ENCODE measurements around the gene DTNBP1. TPM values are rescaled to one million over a fixed set of nuclear protein-coding genes. Genes with fewer than 3 reads are reported as not detected.

Gene DTNBP1
- total and polyA plus RNA-seq, 4 experiments from 2014 or later, result 24.1 to 34.8 (median 29.2) TPM

GRCh38 chr6:15678514-15678913, 15.7 kb upstream of the DTNBP1 start:
- intact Hi-C loops (cut with micrococcal nuclease), result no loop called here
- Mint-ChIP-seq H3K27me3 (peaks cover 3 to 12% of the 10 kb centered on the region in 2 donors), H3K9me3 (peaks cover 0 to 5% (median 1%) of the 10 kb centered on the region in 8 donors), H3K4me3 (no peak overlapping the region), H3K4me1 (no peaks in the 10 kb centered on the region), H3K36me3 (no peaks in the 10 kb centered on the region), H3K27ac (no peak overlapping the region)
- no peak for DNase-seq
- CTCF ChIA-PET (ENCODE audit: partially characterized antibody), result no interaction called here
- POLR2A ChIA-PET (ENCODE audit: partially characterized antibody), result no interaction called here
- Histone ChIP-seq H3K27me3 (ENCODE audit: insufficient read depth, low read length) (peaks cover 3% of the 10 kb centered on the region), H3K4me1 (ENCODE audit: insufficient read depth, low read length) (no peaks in the 10 kb centered on the region), H3K27ac (ENCODE audit: low read depth, low read length) (no peak overlapping the region), H3K9me3 (ENCODE audit: control insufficient read depth in 1 of 2, low read length in 2 of 2) (no peaks in the 10 kb centered on the region), H3K4me3 (ENCODE audit: low read length in 2 of 2) (no peak overlapping the region), H3K36me3 (ENCODE audit: insufficient read depth, low read length) (no peaks in the 10 kb centered on the region)

DNA sequence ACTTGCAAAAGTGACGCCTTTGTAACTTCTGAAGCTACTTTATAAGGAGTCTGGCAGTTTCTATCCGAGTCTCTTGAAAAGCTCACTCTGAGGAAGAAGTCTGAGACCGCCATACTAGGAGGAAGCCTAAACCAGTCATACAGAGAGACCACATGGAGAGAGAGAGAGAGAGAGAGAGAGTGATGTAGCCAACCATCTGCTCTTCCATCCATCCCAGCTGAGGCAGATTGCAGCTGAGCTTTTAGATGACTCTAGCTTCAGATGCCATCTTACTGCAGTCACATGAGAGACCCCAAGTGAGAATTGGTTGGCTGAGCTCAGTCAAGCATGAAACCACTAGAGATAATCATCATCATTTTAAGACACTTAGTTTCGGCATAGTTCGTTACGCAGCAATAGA, 15.0 kb upstream of the DTNBP1 start:
- H3K9me3 ChIP-seq (ENCODE audit: control insufficient read depth in 1 of 2, low read length in 2 of 2), result no peaks in the 10 kb centered on the region
- POLR2A ChIA-PET (ENCODE audit: partially characterized antibody), result no interaction called here
- no peak overlapping the region for H3K27ac ChIP-seq (ENCODE audit: low read depth, low read length)
- peaks cover 3% of the 10 kb centered on the region for H3K27me3 ChIP-seq (ENCODE audit: insufficient read depth, low read length)
- Mint-ChIP-seq H3K9me3 (peaks cover 0 to 2% (median 0%) of the 10 kb centered on the region in 8 donors), H3K36me3 (no peaks in the 10 kb centered on the region), H3K4me3 (no peak overlapping the region), H3K27me3 (peaks cover 3 to 6% of the 10 kb centered on the region in 2 donors), H3K27ac (peak overlapping the region in 1 of 7 donors; percentile 42), H3K4me1 (no peaks in the 10 kb centered on the region)
- no peak overlapping the region for H3K4me3 ChIP-seq (ENCODE audit: low read length in 2 of 2)
- H3K36me3 ChIP-seq (ENCODE audit: insufficient read depth, low read length), result no peaks in the 10 kb centered on the region
- no peak for DNase-seq
- no peaks in the 10 kb centered on the region for H3K4me1 ChIP-seq (ENCODE audit: insufficient read depth, low read length)
- intact Hi-C loops (cut with micrococcal nuclease), result no loop called here
- CTCF ChIA-PET (ENCODE audit: partially characterized antibody), result no interaction called here

GRCh38 chr6:15675536-15676220, 12.8 kb upstream of the DTNBP1 start:
- Mint-ChIP-seq H3K4me3 (no peak overlapping the region), H3K27ac (no peak overlapping the region), H3K27me3 (peaks cover 5 to 9% of the 10 kb centered on the region in 2 donors), H3K36me3 (no peaks in the 10 kb centered on the region), H3K4me1 (no peaks in the 10 kb centered on the region), H3K9me3 (peaks cover 0 to 2% (median 0%) of the 10 kb centered on the region in 8 donors)
- Histone ChIP-seq H3K36me3 (ENCODE audit: insufficient read depth, low read length) (no peaks in the 10 kb centered on the region), H3K9me3 (ENCODE audit: control insufficient read depth in 1 of 2, low read length in 2 of 2) (no peaks in the 10 kb centered on the region), H3K27me3 (ENCODE audit: insufficient read depth, low read length) (no peaks in the 10 kb centered on the region), H3K4me3 (ENCODE audit: low read length in 2 of 2) (no peak overlapping the region), H3K27ac (ENCODE audit: low read depth, low read length) (no peak overlapping the region), H3K4me1 (ENCODE audit: insufficient read depth, low read length) (no peaks in the 10 kb centered on the region)
- ChIA-PET POLR2A (ENCODE audit: partially characterized antibody) (no interaction called here), CTCF (ENCODE audit: partially characterized antibody) (no interaction called here)
- intact Hi-C loops (cut with micrococcal nuclease), result no loop called here
- DNase-seq, result no peak

- POLR2A ChIA-PET (ENCODE audit: partially characterized antibody), result no interaction called here
- Mint-ChIP-seq H3K9me3 (peaks cover 0 to 2% (median 0%) of the 10 kb centered on the region in 8 donors), H3K27me3 (peaks cover 5 to 9% of the 10 kb centered on the region in 2 donors), H3K4me1 (no peaks in the 10 kb centered on the region), H3K27ac (no peak overlapping the region), H3K4me3 (no peak overlapping the region), H3K36me3 (no peaks in the 10 kb centered on the region)
- Histone ChIP-seq H3K9me3 (ENCODE audit: control insufficient read depth in 1 of 2, low read length in 2 of 2) (no peaks in the 10 kb centered on the region), H3K4me3 (ENCODE audit: low read length in 2 of 2) (no peak overlapping the region), H3K27ac (ENCODE audit: low read depth, low read length) (no peak overlapping the region), H3K36me3 (ENCODE audit: insufficient read depth, low read length) (no peaks in the 10 kb centered on the region), H3K4me1 (ENCODE audit: insufficient read depth, low read length) (no peaks in the 10 kb centered on the region), H3K27me3 (ENCODE audit: insufficient read depth, low read length) (no peaks in the 10 kb centered on the region)
- intact Hi-C loops (cut with micrococcal nuclease), result no loop called here
- CTCF ChIA-PET (ENCODE audit: partially characterized antibody), result interaction anchor here (1.2 kb wide), 1 partner anchor 11 kb away, joined by 3 read pairs; no protein-coding TSS in a partner anchor
- DNase-seq, result no peak
These were observed 12.0 kb upstream of the DTNBP1 start for GRCh38 chr6:15674690-15675386.

DNA sequence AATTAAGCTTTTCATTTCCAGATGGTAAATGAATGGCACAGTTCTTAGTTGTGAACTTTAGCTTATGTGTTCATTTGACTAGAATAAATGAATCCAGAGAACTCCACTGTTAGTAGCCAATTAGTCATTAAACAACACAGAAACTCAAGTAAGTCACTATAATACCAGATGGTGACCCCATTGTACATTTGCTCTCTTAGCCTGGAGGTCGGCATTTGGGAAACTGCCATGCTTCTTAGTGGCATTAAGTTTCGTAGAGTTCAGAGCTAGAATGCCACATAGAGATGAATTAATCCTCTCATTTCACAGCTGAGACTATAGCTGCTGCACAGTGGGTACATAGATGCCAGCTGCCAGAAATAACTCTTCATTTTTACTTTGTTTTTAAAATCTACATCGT, 10.8 kb upstream of the DTNBP1 start:
- Mint-ChIP-seq H3K27ac (no peak overlapping the region), H3K27me3 (peaks cover 7 to 9% of the 10 kb centered on the region in 2 donors), H3K36me3 (no peaks in the 10 kb centered on the region), H3K9me3 (peaks cover 0 to 2% (median 0%) of the 10 kb centered on the region in 8 donors), H3K4me3 (no peak overlapping the region), H3K4me1 (no peaks in the 10 kb centered on the region)
- Histone ChIP-seq H3K9me3 (ENCODE audit: control insufficient read depth in 1 of 2, low read length in 2 of 2) (no peaks in the 10 kb centered on the region), H3K27me3 (ENCODE audit: insufficient read depth, low read length) (no peaks in the 10 kb centered on the region), H3K27ac (ENCODE audit: low read depth, low read length) (no peak overlapping the region), H3K4me1 (ENCODE audit: insufficient read depth, low read length) (no peaks in the 10 kb centered on the region), H3K36me3 (ENCODE audit: insufficient read depth, low read length) (no peaks in the 10 kb centered on the region), H3K4me3 (ENCODE audit: low read length in 2 of 2) (no peak overlapping the region)
- CTCF ChIA-PET (ENCODE audit: partially characterized antibody), result interaction anchor here (0.9 to 1.2 kb wide), 2 partner anchors 13 to 18 kb away, joined by 3 to 5 read pairs; no protein-coding TSS in a partner anchor
- intact Hi-C loops (cut with micrococcal nuclease), result no loop called here
- DNase-seq, result no peak
- POLR2A ChIA-PET (ENCODE audit: partially characterized antibody), result no interaction called here

- intact Hi-C loops (cut with micrococcal nuclease), result no loop called here
- peaks cover 7 to 9% of the 10 kb centered on the region in 2 donors for H3K27me3 Mint-ChIP-seq
- H3K4me1 Mint-ChIP-seq, result no peaks in the 10 kb centered on the region
- no peak for DNase-seq
- Histone ChIP-seq H3K4me3 (ENCODE audit: low read length in 2 of 2) (no peak overlapping the region), H3K27me3 (ENCODE audit: insufficient read depth, low read length) (no peaks in the 10 kb centered on the region), H3K9me3 (ENCODE audit: control insufficient read depth in 1 of 2, low read length in 2 of 2) (no peaks in the 10 kb centered on the region), H3K36me3 (ENCODE audit: insufficient read depth, low read length) (no peaks in the 10 kb centered on the region), H3K4me1 (ENCODE audit: insufficient read depth, low read length) (no peaks in the 10 kb centered on the region), H3K27ac (ENCODE audit: low read depth, low read length) (no peak overlapping the region)
- H3K9me3 Mint-ChIP-seq, result peaks cover 0 to 4% (median 0%) of the 10 kb centered on the region in 8 donors
- H3K27ac Mint-ChIP-seq, result no peak overlapping the region
- no peaks in the 10 kb centered on the region for H3K36me3 Mint-ChIP-seq
- no peak overlapping the region for H3K4me3 Mint-ChIP-seq
- POLR2A ChIA-PET (ENCODE audit: partially characterized antibody), result no interaction called here
- CTCF ChIA-PET (ENCODE audit: partially characterized antibody), result interaction anchor here (1.0 kb wide), 1 partner anchor 19 kb away, joined by 3 read pairs; no protein-coding TSS in a partner anchor
These were observed 10.0 kb upstream of the DTNBP1 start for GRCh38 chr6:15672818-15673217.

GRCh38 chr6:15672291-15672690, 9.5 kb upstream of the DTNBP1 start:
- POLR2A ChIA-PET (ENCODE audit: partially characterized antibody), result no interaction called here
- no peak overlapping the region for H3K27ac ChIP-seq (ENCODE audit: low read depth, low read length)
- no peak overlapping the region for H3K27ac Mint-ChIP-seq

More at GRCh38 chr6:15672291-15672690, 9.5 kb upstream of the DTNBP1 start:
- no peak for DNase-seq
- H3K4me3 Mint-ChIP-seq, result no peak overlapping the region
- Histone ChIP-seq H3K4me1 (ENCODE audit: insufficient read depth, low read length) (no peaks in the 10 kb centered on the region), H3K27me3 (ENCODE audit: insufficient read depth, low read length) (no peaks in the 10 kb centered on the region), H3K4me3 (ENCODE audit: low read length in 2 of 2) (no peak overlapping the region), H3K36me3 (ENCODE audit: insufficient read depth, low read length) (no peaks in the 10 kb centered on the region), H3K9me3 (ENCODE audit: control insufficient read depth in 1 of 2, low read length in 2 of 2) (no peaks in the 10 kb centered on the region)
- CTCF ChIA-PET (ENCODE audit: partially characterized antibody), result interaction anchor here (1.0 kb wide), 1 partner anchor 19 kb away, joined by 3 read pairs; no protein-coding TSS in a partner anchor
- peaks cover 0 to 3% (median 0%) of the 10 kb centered on the region in 8 donors for H3K9me3 Mint-ChIP-seq
- no peaks in the 10 kb centered on the region for H3K4me1 Mint-ChIP-seq
- H3K36me3 Mint-ChIP-seq, result no peaks in the 10 kb centered on the region
- peaks cover 7 to 9% of the 10 kb centered on the region in 2 donors for H3K27me3 Mint-ChIP-seq
- intact Hi-C loops (cut with micrococcal nuclease), result no loop called here
